Putamen (tissue), 1 donor: ENCODE measurements around the gene HGD.
"Not testable (repeated sequence)": the region's sequence is repeated elsewhere in the genome, so short reads cannot be mapped to it uniquely, and the experiment has no call there.

Experiments used
- DNase-seq: peaks from one replicate; pipeline ENCODE4 v3.0.0-alpha.2; 2016; ENCODE audit warnings: low spot score

The HGD gene

DNA sequence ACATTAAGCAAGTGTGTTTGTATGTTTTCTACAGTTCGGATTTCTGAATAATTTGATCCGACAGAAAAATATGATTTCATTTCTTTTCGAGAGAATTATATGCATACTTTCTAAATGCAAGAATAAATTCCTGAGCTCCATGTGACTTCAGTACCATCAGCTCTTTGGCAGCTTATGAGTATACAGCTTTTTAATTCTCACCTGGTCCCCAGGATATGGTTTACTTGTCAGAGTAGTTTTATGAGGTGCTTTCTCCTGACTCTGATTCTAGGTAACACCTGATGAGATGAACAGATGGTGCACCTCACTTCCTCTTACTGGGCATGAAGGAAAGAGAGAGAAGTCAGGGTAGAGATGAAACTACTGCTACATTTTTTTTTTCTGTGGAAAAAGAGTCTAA is 3.1 kb downstream of the HGD start:
- no peak for DNase-seq

DNA sequence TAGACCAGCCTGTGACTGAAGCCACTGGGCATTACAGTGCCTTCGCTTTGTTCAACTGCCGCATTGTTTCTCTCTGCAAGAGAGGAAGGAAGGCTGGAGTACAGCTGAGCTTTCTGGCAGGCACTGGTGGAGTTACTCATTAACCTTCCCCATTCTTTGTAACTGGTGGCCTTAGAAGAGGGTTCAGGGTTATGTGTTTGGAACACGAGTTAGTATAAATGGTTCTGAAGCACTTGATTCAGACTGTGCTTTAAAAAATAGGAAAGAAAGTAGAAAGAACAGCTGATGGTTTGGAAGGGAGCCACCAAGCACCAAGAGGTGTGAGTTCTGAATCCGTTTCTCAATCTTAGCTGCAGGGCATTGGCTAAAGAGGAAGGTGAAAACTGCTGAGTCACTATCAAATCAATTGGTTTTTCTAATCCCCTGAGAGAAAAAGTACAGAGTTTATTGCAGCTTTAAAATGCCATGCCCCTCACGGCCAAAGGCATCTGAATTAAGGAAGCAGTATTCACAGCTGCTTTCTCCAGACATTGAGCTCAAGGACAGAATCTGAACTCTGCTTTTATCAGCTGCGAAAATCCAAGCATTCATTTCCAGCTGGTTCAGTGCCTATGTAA is 3.6 kb downstream of the HGD start:
- peak; percentile 68 for DNase-seq

DNA sequence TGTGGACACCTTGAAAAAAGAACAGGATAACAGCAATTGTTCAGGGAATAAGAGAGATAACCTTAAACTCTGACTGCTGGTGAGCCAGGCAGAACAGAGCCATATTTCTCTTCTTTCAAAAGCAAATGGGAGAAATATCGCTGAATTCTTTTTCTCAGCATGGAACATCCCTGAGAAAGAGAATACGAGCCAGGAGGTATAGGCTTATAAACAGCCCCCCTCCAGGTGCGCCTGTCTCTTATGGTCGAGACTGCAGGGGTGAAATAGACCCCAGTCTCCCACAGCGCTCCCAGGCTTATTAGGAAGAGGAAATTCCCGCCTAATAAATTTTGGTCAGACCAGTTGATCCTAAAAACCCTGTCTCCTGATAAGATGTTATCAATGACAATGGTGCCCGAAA is 4.8 kb downstream of the HGD start:
- DNase-seq, result not testable (repeated sequence)

- DNase-seq, result peak; percentile 34
Observed at GRCh38 chr3:120673116-120673515, 8.9 kb downstream of the HGD start.

- DNase-seq, result no peak
Observed at GRCh38 chr3:120670576-120670975, 11.5 kb downstream of the HGD start.

- no peak for DNase-seq
Observed at GRCh38 chr3:120664926-120665325, 17.1 kb downstream of the HGD start.

- DNase-seq, result no peak
Observed at GRCh38 chr3:120661945-120662344, 20.1 kb downstream of the HGD start.

DNA sequence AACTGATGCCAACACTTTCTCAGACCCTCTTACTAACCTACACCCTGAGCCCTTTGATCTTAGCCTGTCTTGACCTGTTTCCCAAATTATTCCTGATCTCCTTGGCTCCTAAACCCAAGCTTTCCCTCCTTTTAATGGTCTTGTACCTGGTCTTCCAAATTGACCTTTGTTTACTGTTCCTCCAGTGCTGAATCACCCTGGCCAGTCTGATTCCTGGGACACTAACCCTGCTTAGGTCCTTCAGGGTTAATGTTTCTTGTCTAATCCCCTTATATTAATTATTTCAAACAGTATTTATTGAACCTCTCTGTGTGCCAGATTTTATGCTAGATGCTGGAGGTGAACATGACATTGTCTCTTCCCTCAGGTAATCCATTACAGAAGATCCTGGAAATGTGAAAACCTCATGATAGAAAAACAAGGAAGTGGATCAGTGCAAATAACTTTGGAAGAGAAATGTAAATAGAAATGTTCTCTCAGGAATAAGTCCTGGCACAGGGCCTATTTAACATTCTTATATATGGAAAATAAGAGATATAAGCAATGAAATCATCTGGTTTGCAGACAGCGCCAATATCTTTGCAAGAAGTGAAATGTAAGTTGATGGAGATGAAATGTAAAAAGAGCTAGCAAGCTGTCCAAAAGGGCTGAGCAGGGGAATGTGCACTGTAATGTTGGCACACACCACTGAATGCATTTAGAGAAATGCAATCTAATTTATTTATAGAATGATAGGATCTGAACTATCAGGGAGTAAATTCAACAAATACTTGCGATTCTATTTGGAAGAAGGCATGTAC is 20.7 kb downstream of the HGD start:
- no peak for DNase-seq

DNA sequence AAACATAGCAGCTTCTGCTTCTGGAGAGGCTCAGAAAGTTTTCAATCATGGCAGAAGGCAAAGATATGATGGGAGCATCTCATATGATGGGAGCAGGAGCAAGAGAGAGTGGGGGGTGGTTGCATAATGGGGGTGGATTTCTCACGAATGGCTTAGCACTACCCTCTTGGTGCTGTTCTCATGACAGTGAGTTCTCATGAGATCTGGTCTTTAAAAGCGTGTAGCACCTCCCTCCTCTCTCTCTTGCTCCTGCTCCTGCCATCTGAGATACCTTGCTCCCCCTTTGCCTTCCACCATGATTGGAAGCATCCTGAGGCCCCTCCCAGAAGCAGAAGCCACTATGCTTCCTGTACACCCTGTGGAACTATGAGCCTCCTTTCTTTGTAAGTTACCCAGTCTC is 22.2 kb downstream of the HGD start:
- DNase-seq, result no peak

DNA sequence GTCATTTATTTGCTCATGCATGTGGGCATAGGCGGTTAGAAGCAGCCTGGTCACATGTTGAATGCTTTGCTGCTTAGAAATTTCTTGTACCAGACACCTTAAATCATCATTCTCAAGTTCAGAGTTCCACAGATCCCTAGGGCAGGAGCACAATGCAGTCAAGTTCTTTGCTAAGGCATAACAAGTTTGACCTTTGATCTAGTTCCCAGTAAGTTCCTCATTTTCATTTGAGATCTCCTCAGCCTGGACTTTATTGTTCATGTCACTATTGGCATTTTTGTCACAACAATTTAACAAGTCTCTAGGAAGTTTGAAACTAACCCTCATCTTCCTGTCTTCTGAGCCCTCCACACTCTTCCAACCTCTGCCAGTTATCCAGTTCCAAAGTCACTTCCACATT is 22.8 kb downstream of the HGD start:
- DNase-seq, result no peak

DNA sequence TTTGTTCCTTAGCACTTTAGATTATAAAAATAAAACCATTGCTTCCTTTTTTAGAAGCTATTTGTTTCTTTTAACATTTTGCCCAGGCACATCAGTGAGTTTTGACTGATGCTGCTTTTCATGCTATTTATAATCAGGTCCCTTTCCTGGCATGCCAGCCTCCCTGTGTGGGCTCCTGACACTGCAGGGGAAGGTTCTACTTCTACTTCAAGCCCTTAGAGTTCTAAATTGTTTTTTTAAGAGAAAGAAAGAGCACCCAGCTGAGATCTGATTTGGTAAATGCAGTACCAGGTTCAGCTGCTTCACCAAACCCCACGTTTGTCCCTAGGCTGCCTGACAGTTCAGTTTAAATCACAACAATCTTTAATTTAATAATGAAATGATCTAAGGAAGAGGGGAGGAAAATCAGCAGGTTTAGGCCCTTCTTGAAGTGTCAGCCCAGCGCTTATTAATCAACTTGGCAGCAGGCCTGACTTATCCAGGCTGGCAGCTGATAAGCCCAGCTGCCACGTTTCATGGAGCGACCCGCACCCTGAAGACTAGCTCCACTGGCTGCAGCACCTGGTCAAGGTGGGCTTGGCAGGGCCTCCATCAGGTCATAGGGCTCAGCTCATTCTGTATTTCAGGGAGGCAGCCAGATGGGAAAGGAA is 29.0 kb downstream of the HGD start:
- peak; percentile 7 for DNase-seq

DNA sequence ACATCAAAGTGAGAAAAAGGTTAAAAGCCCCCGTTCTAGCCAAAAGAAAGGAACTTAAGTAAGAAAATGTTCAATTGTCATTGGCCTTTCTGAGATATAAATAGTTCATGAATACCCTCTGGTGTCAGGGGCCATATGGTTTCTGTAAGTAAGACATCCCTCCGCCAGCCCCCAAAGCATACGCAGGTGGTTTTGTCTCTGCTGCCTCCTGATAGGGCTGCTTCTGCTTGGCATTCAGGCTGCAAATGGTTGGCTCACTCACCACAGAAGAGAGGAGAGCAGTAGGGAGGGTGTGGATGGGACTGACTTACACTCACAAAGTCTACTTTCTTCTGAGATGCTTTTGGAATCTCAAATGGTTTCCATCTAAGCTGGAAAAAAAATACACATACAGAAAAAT is 29.8 kb downstream of the HGD start:
- DNase-seq, result no peak

DNA sequence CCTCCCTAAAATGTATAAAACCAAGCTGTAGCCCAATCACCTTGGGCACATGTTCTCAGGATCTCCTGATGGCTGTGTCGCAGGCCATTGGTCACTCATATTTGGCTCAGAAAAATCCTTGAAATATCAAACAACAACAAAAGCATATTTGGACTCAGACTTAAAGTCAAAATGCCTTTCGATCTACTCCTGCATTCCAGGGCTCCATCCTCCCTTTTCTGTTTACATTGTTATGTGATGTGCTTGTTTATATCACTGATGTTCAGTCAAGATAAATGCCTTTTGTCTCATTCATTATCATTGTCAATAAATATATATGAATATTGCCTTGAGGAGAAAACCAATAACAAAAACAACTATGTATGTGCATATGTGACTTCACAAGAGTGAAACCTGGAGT is 31.7 kb downstream of the HGD start:
- no peak for DNase-seq

- no peak for DNase-seq
Observed at GRCh38 chr3:120649830-120650233, 32.2 kb downstream of the HGD start.

- no peak for DNase-seq
Observed at GRCh38 chr3:120648290-120648689, 33.7 kb downstream of the HGD start.

DNA sequence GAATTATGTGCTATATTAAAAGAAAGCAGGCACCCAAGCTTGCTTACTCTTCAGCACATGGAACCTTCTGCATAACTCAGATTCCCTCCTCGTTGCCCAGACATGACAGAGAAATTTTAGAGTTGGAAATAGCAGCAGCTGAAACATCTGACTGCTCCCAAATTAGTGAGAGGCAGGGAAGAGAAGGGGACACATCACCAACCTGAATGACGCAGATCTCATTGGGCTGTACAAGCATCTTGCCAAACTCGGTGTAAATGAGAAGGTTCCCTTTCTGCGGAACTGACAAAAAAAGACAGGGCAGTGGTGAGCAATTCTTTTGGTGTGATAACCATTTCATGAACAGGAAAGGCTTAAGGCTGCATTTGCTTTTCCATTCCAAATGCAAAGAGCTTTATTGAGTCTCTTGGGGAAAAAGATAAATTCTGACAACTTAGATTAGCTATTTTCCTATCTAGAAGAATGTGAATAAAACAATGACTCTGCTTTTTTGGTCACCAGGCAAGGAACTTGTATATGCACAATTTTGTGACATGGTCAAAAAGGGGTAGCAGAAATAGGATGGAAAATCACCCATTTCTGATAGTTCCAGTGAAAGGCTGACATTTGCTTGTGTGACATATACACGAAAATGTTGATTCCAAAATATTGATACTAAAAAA is 35.1 kb downstream of the HGD start:
- no peak for DNase-seq

- no peak for DNase-seq
Observed at GRCh38 chr3:120645083-120645845, 36.8 kb downstream of the HGD start.

DNA sequence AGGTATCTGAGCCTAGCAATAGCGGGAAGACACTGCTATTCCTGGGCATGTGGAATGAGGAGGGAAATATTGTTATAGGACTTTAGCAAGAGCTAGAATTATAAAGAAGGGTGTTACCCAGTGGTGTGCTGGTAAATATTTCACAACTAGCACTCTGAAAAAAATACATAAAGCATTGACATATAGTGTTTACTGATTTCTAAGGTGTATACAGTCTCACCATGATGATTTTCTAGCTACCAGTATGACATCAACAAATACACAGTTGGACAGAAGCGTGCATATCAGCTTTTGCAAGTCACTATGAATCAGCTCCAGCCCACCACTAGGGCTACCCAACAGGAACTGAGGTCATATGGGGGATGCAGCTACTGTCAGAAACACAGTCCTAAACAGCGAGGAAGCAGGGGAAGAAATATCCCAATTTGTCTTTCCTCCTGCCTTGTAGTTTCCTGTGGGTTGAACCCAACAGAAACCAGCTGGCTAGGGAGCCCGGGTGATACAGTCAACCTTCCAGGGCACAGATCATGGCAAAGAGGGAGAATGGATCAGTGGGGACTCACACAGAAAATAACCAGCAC is 39.6 kb downstream of the HGD start:
- DNase-seq, result no peak

DNA sequence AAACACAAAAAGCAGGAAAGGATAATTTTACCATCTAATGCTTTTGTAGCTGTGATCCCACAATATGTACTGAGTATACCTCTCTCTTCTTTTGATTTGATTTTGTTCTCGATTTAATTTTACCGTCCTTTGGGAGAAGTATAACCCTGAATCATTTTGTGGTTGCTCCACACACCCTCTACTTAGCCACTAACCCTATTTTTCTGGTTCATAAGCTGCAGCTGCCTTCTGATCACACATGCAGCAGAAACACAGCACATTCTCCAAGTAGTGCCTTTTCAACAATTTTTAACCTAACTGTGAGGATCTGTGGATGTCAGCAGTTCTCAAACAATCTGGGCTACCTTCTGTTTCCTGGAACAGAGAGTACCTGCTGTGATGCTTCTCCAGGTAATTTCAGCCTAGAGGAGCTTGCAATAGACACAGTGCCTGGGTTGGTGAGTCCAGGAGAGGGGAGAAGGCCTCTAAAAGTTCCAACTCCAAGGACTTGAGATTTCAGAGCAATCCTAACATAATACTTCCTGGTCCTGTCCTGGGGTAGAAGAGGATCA is 40.3 kb downstream of the HGD start:
- DNase-seq, result no peak

DNA sequence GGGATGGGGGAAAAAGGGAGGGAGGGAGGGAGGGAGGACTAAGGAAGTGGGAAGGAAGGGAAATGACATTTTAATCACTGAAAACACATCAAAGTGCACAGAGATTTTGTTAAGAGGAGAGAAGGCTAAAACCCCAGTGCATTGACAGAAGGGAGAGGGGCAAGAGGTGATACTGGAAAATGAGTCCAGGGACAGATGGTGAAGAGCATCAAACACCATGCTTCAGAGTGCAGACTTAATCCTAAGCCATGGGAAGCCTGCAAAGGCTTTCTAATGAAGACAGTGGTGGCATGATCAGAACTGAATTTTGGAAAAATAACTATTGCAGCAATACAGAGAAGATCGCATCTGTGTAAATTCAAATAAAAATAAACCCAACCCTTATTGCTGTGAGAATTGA is 41.8 kb downstream of the HGD start:
- DNase-seq, result no peak

DNA sequence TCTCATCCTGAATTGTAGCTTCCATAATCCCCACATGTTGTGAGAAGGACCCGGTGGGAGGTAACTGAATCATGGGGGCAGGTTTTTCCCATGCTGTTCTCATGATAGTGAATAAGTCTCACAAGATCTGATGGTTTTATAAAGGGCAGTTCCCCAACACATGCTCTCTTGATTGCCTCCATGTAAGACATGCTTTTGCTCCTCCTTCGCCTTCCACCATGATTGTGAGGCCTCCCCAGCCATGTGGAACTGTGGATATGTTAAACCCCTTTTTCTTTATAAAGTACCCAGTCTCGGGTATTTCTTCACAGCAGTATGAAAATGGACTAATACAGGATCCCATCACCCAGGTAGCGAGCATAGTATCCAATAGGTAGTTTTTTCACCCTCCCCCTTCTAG is 43.2 kb downstream of the HGD start:
- DNase-seq, result not testable (repeated sequence)
